Inferior parietal cortex (tissue), 1 donor: ENCODE measurements around the gene SSBP3.

Source experiments
- DNase-seq: peaks from one replicate; pipeline ENCODE4 v3.0.0-alpha.2; 2016; ENCODE audit errors: extremely low spot score

SSBP3 gene

GRCh38 chr1:54267815-54268761 is 138.1 kb downstream of the SSBP3 start:
- no peak for DNase-seq

GRCh38 chr1:54266908-54267307 is 139.3 kb downstream of the SSBP3 start:
- DNase-seq, result no peak

GRCh38 chr1:54266195-54266594 is 140.0 kb downstream of the SSBP3 start:
- no peak for DNase-seq

GRCh38 chr1:54265659-54266058 is 140.5 kb downstream of the SSBP3 start:
- no peak for DNase-seq

GRCh38 chr1:54265126-54265525 is 141.1 kb downstream of the SSBP3 start:
- DNase-seq, result no peak

- no peak for DNase-seq
Observed at GRCh38 chr1:54263601-54264226, 142.5 kb downstream of the SSBP3 start.

GRCh38 chr1:54262244-54262643 is 143.9 kb downstream of the SSBP3 start:
- DNase-seq, result no peak

GRCh38 chr1:54260810-54261209 is 145.4 kb downstream of the SSBP3 start:
- DNase-seq, result no peak

GRCh38 chr1:54259546-54260140 is 146.6 kb downstream of the SSBP3 start:
- DNase-seq, result no peak

- DNase-seq, result no peak
Observed at GRCh38 chr1:54257876-54258275, 148.3 kb downstream of the SSBP3 start.

GRCh38 chr1:54257346-54257620 is 148.9 kb downstream of the SSBP3 start:
- DNase-seq, result no peak

GRCh38 chr1:54256522-54257345 is 149.5 kb downstream of the SSBP3 start:
- DNase-seq, result no peak

- DNase-seq, result no peak
Observed at GRCh38 chr1:54255026-54255702, 151.0 kb downstream of the SSBP3 start.

- no peak for DNase-seq
Observed at GRCh38 chr1:54254055-54254454, 152.1 kb downstream of the SSBP3 start.

GRCh38 chr1:54253480-54253879 is 152.7 kb downstream of the SSBP3 start:
- DNase-seq, result no peak

- DNase-seq, result no peak
Observed at GRCh38 chr1:54252371-54252936, 153.7 kb downstream of the SSBP3 start.

- no peak for DNase-seq
Observed at GRCh38 chr1:54250670-54251069, 155.5 kb downstream of the SSBP3 start.

GRCh38 chr1:54249819-54250435 is 156.3 kb downstream of the SSBP3 start:
- no peak for DNase-seq

- DNase-seq, result no peak
Observed at GRCh38 chr1:54248966-54249365, 157.2 kb downstream of the SSBP3 start.

- DNase-seq, result no peak
Observed at GRCh38 chr1:54247863-54248515, 158.2 kb downstream of the SSBP3 start.
